Right kidney (tissue), 1 donor: ENCODE measurements around the gene SLC9A9.

Source experiments
- DNase-seq: peaks from one replicate; pipeline ENCODE4 v3.0.0-alpha.2; 2016

The SLC9A9 gene

GRCh38 chr3:143410259-143410658, 438.0 kb downstream of the SLC9A9 start:
- DNase-seq: no peak

GRCh38 chr3:143408771-143409170, 439.5 kb downstream of the SLC9A9 start:
- DNase-seq: no peak

DNA sequence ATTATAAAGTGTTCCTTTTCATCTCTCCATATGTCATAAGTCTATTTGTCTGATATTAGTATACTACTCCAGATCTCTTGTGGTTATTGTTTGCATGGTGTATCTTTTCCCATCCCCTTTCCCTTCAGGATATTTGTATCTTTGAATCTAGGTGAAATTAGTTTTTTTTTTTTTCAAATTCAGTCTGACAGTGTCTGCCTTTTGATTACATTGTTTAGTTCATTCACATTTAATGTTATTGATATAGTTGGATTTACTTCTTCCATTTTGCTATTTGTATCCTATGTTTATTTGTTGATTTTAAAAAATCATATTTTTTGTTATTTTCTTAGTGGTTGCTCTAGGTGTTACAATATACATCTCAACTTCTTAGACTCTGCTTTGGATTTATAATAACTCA, 445.7 kb downstream of the SLC9A9 start:
- DNase-seq: no peak

DNA sequence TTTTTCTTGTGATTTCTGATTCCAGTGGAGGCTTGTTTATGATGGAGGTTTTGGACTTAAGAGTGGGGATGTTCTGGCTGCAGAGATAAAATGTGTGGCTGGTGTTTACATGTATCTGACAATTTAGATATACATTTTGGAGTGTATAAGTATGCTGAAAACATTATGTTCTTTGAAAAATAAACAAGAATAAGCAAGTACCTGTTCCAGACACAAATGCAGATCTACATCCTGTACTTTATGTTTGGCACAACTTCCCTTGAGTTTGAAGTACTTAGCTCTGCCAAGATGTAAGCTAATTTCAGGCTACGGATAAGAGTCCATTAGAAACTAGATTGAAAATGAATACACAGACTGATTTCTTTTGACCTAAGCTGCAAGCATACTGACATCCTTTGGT, 451.5 kb downstream of the SLC9A9 start:
- DNase-seq: no peak

GRCh38 chr3:143389388-143389787, 458.9 kb downstream of the SLC9A9 start:
- no peak for DNase-seq

DNA sequence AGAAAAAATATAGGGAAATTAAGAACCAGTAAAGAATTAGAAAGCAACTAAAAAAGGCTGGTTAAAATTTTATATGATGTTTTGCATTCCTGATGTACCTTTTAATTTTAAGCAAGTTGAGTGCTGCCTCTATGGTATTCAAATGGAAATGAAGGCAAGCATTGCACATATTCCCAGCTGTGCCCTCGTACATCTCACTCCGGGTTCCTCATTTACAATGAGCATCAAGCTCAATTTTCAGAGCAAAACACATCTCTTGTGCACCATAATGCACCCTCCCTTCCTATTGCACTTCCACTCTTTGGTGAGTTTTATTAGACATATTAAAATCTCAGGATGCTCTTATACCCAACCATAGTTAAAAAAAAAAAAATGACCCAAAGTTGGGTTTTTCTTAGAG, 460.8 kb downstream of the SLC9A9 start:
- no peak for DNase-seq

DNA sequence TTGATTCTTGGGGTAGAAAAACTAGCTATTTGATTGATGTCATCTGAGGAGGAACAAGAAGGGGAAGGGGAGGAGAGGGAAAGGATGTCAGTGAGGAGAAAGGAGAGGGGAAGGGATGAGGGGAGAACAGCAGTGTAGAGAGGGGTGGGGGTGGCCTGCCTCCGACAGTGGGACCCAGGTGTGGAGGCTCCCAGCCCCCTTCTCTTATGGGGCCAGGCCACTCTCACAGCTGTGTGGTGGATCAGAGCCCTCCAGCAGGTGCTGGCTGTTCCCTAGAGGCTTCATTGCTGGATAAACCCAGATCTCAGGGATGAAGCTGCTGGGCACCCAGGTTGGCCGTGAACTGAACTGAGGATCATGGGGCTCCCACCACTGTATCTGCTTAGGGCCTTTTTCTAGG, 464.2 kb downstream of the SLC9A9 start:
- no peak for DNase-seq

- no peak for DNase-seq
Measured at GRCh38 chr3:143383421-143383820, 464.8 kb downstream of the SLC9A9 start.

GRCh38 chr3:143382816-143383215, 465.5 kb downstream of the SLC9A9 start:
- DNase-seq: no peak

GRCh38 chr3:143380449-143380848, 467.8 kb downstream of the SLC9A9 start:
- DNase-seq: no peak

GRCh38 chr3:143375698-143376097, 472.6 kb downstream of the SLC9A9 start:
- DNase-seq: no peak

DNA sequence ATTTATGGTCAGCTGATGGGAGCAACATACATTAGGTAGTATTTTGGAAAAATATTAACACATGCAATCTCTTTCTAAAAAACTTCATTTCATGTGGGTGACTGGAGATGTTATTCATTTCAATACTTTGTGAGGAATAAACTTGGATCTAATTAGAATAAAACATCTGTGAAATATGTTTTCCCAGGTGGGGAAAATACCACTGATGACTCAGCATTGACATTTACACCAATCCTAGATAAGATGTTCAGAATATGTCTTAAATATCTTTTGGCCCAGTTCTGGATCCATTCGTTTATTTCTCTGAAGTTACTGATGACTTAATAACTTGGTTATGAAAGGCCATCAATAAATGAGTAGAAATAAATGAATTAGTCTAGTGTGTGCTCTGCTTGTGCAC, 481.1 kb downstream of the SLC9A9 start:
- no peak for DNase-seq

DNA sequence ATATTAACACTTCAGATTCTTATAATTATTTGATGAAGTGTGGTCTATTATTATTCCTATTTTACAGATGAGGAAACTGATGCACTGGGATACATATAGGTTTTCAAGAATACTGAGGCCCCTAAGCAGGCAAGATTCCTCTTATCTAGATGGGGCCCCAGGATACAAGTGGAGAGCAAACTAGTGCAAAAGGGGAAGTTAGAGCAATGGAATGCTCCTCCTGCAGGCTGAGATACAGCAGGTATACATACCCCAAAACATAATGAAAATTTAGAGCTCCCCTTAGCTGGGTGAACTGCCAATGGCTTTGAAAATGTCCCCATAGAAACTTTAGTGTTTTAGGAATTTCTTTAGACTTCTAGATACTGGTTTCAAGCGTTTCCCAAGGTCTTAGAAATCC, 481.6 kb downstream of the SLC9A9 start:
- no peak for DNase-seq

DNA sequence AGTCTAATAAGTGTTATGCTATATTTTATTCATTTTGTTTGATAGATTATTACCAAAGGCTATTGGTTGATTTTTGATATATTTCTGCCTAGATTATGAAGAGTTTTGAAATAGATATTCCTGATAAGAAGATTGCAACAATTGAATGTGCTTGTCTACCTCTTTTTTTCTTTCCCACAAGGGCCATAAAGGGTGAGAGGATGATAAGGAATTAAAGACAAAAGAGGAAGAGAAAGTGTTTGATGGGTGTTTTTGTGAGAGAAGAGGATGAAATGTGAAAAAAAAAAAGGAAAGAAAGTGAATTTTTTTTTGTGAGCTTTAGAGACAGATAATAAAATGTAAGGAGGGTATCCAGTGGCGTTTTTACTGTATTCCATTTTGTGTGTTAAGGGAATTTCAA, 484.3 kb downstream of the SLC9A9 start:
- no peak for DNase-seq

DNA sequence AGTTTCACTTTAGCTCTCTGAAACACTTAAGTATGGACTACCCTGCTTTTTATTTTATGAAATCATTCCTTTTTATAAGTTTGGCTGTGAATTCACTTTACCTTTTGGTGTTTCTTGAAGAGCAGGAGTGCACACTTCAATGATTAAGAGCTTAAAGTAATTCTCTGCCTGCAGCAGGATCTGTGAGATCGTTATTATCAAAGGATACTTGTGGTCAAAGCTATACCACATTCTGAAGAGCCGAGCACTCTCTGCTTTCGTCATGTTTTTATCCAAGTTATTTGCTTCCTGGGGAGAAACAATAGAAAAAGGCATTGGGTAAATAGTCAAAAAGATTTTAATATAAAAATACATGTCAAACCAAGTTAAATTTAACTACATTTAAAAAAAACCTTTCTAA, 485.0 kb downstream of the SLC9A9 start:
- no peak for DNase-seq

DNA sequence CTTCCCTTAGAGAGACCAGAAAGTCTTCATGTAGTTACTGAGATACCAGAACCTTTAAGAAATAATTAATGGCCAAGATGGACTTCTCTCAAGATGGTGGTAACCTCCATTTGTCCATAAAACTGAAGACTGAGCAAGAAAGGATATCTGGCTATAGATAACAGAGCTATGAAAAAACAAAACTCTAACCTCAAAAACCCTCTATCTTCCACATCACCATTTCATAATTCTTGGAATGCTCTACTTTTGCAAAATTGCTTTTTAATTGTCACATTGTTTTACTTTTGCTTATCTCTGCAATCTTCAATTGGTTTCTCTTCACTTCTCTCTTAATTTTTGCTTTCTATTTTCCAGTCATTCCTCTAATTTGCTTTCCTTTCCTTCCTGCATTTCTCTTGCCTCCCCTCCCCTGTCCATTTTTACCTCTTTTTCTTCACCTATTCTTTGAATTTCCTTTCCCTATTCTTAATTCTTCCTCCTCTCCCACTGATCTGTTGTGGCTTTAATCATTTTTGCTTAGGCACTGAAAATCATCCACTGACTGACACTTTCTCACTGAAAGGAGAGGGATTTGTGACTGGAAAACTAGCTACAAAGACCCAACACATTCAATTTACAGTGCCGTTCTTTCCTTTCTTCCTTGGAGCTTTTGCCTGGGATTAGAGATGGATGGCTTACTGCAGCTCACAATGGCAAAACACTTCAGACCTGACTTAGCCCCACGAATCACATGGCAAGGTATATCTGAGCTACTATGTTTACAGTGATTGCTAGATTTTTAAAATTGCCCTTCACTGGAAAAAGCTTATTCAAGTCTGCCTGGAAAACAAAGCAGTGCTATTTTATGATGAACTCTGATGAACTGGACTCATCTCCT, 485.9 kb downstream of the SLC9A9 start:
- no peak for DNase-seq

DNA sequence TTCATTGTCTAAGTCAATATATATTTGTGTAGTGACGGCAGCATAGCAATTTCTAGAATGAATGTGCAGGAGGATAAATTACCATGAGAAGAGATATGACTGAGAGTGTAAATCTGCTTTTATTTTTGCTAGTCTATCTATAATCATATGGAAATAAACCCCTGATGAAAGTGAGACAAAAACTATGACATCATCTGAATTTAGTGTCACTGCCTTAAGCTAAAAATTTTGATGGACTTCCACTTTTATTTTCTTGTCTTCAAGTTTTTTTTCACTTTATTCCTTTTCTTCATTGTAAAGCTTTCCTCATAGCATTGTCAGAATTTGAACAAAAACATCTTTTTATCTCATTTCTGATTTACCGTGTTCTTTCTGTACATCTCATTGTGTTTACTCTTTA, 486.7 kb downstream of the SLC9A9 start:
- no peak for DNase-seq

DNA sequence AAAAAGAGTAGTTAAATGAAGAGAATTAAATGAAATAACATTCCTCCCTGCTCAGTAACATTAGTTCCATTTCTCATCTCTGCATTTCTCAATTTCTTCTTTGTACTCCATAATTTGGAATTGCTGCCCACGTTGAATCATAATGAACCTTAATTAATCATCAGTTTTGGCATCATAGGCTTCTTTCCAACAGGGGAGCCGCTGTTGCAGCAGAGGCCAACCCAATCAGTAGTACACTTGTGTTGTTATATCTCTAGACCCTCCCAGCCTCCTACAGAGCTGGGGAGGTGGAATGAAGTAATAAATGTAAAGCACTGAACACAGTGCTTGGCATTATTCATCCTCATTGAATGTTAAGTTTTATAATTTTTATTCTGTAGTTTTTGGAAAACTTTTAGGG, 488.0 kb downstream of the SLC9A9 start:
- no peak for DNase-seq

GRCh38 chr3:143358793-143359491, 489.3 kb downstream of the SLC9A9 start:
- DNase-seq: no peak

DNA sequence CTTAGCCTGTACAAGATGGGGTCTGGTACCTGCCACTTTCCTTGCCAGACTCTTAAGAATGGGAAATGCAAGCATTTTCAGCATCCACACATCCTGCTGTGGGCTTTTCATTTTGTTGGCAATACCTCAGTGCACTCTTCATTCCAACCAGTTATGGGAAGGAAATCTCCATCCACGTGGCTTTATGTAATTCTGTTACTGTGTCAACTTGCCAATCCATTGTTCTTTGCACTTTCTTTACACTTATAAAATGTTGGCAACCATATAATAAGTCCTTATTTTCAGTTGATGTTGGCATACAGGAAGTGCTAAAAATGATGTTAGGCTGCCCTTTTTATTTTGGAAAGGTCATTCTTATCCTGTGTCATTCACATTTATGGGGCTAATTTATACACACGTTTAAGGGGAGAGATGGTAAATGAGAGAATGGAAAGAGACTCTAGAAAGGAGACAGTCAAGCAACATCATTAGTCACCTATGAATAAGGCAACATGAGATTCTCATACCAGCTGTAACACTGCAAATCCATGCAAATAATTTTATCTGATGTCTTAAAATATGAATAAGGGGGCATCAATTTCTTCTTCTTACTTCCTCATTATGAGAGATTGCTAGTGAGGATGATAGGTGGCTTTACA, 490.0 kb downstream of the SLC9A9 start:
- DNase-seq: no peak

- DNase-seq: no peak
Measured at GRCh38 chr3:143357700-143358099, 490.6 kb downstream of the SLC9A9 start.

DNA sequence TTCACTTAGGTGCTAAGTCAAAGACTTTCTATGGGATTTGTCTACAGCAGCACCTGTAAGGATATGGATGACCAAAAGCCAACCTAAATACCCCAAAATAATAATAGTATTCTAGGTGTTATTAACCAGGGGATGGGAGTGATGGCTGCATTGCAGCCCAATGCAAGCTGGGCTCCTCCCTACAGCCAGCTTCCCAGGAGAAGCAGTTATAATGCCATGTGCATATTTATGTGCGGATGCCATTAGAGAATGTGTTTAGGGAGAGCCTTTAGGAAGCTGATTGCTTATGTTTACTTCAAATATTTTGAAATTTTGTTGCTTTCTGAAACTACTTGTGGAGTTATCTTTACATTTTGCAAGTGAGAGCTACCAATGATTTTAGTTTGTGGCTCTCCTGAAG, 491.4 kb downstream of the SLC9A9 start:
- DNase-seq: no peak

GRCh38 chr3:143354342-143354741, 493.9 kb downstream of the SLC9A9 start:
- DNase-seq: no peak
